Measurements from ENCODE around the gene VEZF1. TPM values are rescaled to one million over a fixed set of nuclear protein-coding genes. Genes with fewer than 3 reads are reported as not detected.

Gene VEZF1
- total and polyA plus RNA-seq, 9 donors, result 31.6 to 83.5 (median 71.7) TPM

DNA sequence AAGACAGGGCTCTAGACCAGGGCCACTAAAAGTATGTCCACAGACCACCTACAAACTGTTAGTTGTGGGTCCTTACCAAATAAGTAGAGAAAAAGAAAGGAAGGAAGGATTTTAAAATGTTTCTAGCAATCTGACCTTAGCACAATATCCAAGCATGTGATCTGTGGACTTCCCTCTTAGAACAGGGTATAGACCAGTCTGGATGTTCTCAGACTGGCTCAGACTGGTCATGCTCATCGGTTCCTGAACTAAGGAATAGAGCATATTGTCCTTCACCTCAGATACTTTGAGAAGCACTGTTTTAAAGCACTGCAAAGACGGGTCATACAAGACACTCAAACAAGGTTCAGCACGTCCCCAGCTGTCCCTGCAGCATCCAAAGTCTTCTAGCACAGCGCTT is 58.7 kb downstream of the VEZF1 start:
- 69 to 76% (median 70%) methylated on average over 4 of the region's 4 CpGs for WGBS, 3 donors
- TF ChIP-seq EP300 (IDR thresholded peaks at IDR 0.05) (no peak), POLR2A (IDR thresholded peaks at IDR 0.05) (no peak)
- TF ChIP-seq, protein P1, sequence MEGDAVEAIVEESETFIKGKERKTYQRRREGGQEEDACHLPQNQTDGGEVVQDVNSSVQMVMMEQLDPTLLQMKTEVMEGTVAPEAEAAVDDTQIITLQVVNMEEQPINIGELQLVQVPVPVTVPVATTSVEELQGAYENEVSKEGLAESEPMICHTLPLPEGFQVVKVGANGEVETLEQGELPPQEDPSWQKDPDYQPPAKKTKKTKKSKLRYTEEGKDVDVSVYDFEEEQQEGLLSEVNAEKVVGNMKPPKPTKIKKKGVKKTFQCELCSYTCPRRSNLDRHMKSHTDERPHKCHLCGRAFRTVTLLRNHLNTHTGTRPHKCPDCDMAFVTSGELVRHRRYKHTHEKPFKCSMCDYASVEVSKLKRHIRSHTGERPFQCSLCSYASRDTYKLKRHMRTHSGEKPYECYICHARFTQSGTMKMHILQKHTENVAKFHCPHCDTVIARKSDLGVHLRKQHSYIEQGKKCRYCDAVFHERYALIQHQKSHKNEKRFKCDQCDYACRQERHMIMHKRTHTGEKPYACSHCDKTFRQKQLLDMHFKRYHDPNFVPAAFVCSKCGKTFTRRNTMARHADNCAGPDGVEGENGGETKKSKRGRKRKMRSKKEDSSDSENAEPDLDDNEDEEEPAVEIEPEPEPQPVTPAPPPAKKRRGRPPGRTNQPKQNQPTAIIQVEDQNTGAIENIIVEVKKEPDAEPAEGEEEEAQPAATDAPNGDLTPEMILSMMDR (IDR thresholded peaks at IDR 0.05), result no peak
- no peak for DNase-seq
- Histone ChIP-seq H3K4me3 (no peak overlapping the region), H3K36me3 (no peaks in the 10 kb centered on the region), H3K4me1 (ENCODE audit: insufficient read depth) (no peaks in the 10 kb centered on the region), H3K27me3 (no peaks in the 10 kb centered on the region), H3K27ac (no peak overlapping the region), H3K9me3 (no peaks in the 10 kb centered on the region)
- intact Hi-C loops (cut with DNase I), result no loop called here

DNA sequence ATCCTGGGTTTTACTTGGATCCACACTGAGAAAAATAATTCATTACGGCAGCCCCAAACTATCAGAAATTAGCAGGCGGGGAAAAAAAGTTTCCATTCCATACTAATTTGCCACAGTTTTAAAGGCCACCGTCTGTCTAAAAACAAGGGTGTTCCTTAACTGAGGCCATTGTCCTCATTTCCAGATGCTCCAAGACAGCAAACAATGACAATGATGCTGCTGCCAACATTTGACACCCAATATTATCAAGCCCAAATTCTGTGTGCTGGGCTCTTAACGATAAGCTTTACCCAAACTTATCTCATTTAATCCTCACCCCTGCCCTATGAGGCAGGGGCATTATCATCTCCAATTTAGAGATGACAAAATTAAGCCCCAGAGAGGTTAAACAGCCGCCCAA is 59.1 kb downstream of the VEZF1 start:
- TF ChIP-seq POLR2A (IDR thresholded peaks at IDR 0.05) (no peak), EP300 (IDR thresholded peaks at IDR 0.05) (no peak)
- TF ChIP-seq, protein P1 (IDR thresholded peaks at IDR 0.05), result no peak
- H3K4me3 ChIP-seq, result no peak overlapping the region
- H3K27me3 ChIP-seq, result no peaks in the 10 kb centered on the region
- H3K27ac ChIP-seq, result no peak overlapping the region
- no peaks in the 10 kb centered on the region for H3K36me3 ChIP-seq
- H3K4me1 ChIP-seq (ENCODE audit: insufficient read depth), result no peaks in the 10 kb centered on the region
- WGBS, 3 donors, result 74 to 83% (median 77%) methylated on average over 5 of the region's 5 CpGs
- H3K9me3 ChIP-seq, result no peaks in the 10 kb centered on the region
- DNase-seq, result no peak
- intact Hi-C loops (cut with DNase I), result no loop called here

DNA sequence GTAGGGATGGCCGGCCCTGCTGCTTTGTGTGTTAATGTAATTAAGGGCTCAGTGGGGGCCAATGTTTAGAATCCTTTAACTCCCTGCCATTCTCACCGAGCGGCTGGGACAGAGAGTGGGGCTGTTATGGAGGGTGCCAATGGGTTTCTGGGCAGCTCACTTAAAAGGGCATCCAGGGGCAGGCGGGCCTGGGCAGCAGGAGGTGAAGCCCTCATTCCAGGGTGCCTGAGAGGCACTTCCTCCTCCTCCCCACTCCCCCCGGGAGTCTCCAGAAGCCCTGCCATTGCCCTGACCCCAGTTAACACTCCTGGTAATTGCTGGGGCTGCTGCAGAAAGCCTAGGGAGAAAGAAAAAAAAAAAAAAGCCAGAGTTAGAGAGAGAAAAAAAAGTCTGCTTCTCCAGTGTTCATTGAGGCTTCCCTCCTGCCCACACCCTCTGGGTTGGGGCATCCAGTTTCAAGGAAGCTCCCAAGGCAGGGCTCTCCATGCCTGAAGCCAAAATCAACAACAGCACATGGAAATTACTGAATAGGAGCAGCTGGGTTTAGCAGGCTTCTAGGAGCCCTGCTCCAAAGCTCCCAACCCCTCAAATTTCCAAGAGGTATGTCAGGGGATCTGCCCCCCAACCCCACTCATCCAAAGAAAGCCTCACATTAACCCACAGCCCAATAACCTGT is 60.9 kb downstream of the VEZF1 start:
- Histone ChIP-seq H3K4me1 (ENCODE audit: insufficient read depth) (no peaks in the 10 kb centered on the region), H3K36me3 (no peaks in the 10 kb centered on the region), H3K27me3 (no peaks in the 10 kb centered on the region), H3K4me3 (no peak overlapping the region), H3K9me3 (no peaks in the 10 kb centered on the region), H3K27ac (no peak overlapping the region)
- intact Hi-C loops (cut with DNase I), result no loop called here
- TF ChIP-seq, protein P1 (IDR thresholded peaks at IDR 0.05), result no peak
- TF ChIP-seq EP300 (IDR thresholded peaks at IDR 0.05), result no peak
- no peak for TF ChIP-seq POLR2A (IDR thresholded peaks at IDR 0.05)
- 54 to 58% (median 56%) methylated on average over 5 of the region's 5 CpGs for WGBS, 3 donors
- DNase-seq, result no peak

DNA sequence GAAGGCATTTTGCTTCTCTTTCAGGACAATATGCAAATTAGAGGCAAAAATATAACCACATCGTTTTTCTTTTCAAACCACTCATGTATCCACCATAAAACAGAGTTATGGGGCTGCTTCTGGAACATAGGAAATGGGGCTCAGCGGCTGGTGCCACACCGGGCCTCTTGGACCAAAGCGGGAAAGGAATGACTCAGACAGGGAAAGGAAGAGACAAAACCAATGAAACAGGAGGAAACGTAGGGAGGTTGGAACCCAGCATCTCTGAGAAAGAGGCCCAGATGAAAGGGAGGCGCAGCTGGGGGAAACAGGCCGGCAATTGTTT is 61.4 kb downstream of the VEZF1 start:
- intact Hi-C loops (cut with DNase I), result no loop called here
- DNase-seq, result no peak
- 79 to 89% (median 86%) methylated on average over 7 of the region's 7 CpGs for WGBS, 3 donors
- Histone ChIP-seq H3K36me3 (no peaks in the 10 kb centered on the region), H3K9me3 (no peaks in the 10 kb centered on the region), H3K4me3 (no peak overlapping the region), H3K27me3 (no peaks in the 10 kb centered on the region), H3K4me1 (ENCODE audit: insufficient read depth) (peaks cover 4% of the 10 kb centered on the region), H3K27ac (no peak overlapping the region)
- TF ChIP-seq POLR2A (IDR thresholded peaks at IDR 0.05) (no peak), EP300 (IDR thresholded peaks at IDR 0.05) (no peak)
- TF ChIP-seq, protein P1 (IDR thresholded peaks at IDR 0.05), result no peak

All from ovary (tissue), 9 donors.